ENCODE results near the gene CLTA. TPM values are rescaled to one million over a fixed set of nuclear protein-coding genes. Genes with fewer than 3 reads are reported as not detected.
"Not testable (repeated sequence)": the region's sequence is repeated elsewhere in the genome, so short reads cannot be mapped to it uniquely, and the experiment has no call there.

CLTA gene
- total and polyA plus RNA-seq, 4 donors = 117 to 191 (median 141) TPM

DNA sequence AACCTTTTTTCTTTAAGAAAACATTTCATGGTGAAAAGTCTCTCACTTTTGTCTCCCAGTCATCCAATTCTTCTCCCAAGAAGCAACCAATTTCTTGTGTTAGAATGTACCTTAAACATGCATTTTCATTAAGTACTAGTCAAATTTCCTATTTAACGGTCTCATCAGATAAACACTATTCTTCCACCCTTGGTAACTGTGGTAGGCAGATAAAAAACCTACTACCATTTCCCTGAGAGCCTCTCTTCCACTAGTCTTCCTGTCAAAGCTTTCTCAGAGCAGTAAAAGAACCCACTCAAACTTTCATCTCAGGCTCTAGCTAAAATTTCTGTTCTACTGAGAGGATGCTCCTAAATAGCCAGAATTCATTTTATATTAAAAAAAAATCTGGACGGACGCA lies 56.6 kb downstream of the CLTA start:
- intact Hi-C loops (cut with DNase I) = no loop called here
- Histone ChIP-seq H3K27me3 (ENCODE audit: control insufficient read depth in 1 of 2, insufficient read depth in 2 of 2, low read length in 1 of 2) (no peaks in the 10 kb centered on the region), H3K27ac (ENCODE audit: low read depth in 1 of 2, low read length in 2 of 2) (no peak overlapping the region), H3K4me3 (ENCODE audit: low read length in 2 of 2) (no peak overlapping the region), H3K9me3 (ENCODE audit: control insufficient read depth, low read length) (no peaks in the 10 kb centered on the region), H3K36me3 (ENCODE audit: control insufficient read depth in 1 of 2, insufficient read depth in 2 of 2, low read length in 1 of 2) (peaks cover 0 to 5% of the 10 kb centered on the region in 2 donors), H3K4me1 (ENCODE audit: control insufficient read depth in 1 of 2, insufficient read depth in 2 of 2, low read length in 2 of 2) (peaks cover 0 to 3% of the 10 kb centered on the region in 2 donors)
- DNase-seq = no peak
- WGBS, 2 donors = 89 to 90% methylated on average over 3 of the region's 3 CpGs
- ATAC-seq (ENCODE audit: low FRiP score) = no peak

DNA sequence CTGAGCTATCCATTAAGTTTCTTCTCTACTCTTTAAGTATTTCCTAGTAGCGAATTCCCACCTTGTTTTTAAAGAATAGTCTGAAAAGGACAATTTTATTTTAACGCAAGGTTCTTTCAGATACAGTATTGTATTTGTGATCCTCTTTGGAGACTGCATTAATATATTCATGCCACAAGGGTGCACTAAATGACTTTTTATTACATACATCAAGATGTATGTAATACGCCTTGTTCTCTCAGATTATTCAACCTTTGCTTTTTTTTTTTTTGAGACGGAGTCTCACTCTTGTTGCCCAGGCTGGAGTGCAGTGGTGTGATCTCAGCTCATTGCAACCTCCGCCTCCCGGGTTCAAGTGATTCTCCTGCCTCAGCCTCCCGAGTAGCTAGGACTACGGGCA lies 57.3 kb downstream of the CLTA start:
- DNase-seq; H3K4me1 ChIP-seq (ENCODE audit: control insufficient read depth in 1 of 2, insufficient read depth in 2 of 2, low read length in 2 of 2); H3K9me3 ChIP-seq (ENCODE audit: control insufficient read depth, low read length); H3K4me3 ChIP-seq (ENCODE audit: low read length in 2 of 2); H3K27ac ChIP-seq (ENCODE audit: low read depth in 1 of 2, low read length in 2 of 2); ATAC-seq (ENCODE audit: low FRiP score); H3K36me3 ChIP-seq (ENCODE audit: control insufficient read depth in 1 of 2, insufficient read depth in 2 of 2, low read length in 1 of 2); intact Hi-C loops (cut with DNase I); H3K27me3 ChIP-seq (ENCODE audit: control insufficient read depth in 1 of 2, insufficient read depth in 2 of 2, low read length in 1 of 2): not testable (repeated sequence)
- 67 to 79% methylated on average over 8 of the region's 8 CpGs for WGBS, 2 donors

DNA sequence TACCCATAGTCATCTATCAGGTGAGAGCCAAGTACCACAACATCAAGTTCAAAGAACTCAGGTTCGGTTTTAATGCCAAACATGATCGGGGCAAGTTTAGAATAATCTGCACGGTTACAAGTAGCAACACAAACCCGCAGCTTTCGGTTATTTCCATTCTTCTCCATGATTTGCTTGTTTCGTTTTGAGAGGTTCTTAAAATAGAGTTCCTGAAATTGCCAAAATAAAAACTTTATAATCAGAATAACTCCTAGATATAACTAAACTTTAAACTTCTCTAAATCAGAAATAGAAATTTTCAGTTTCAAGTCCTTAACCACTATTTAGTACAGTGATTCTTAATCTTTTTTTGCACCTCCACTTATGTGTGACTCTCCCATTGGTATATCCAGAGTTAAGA lies 58.5 kb downstream of the CLTA start:
- DNase-seq = no peak
- peaks cover 0 to 5% of the 10 kb centered on the region in 2 donors for H3K36me3 ChIP-seq (ENCODE audit: control insufficient read depth in 1 of 2, insufficient read depth in 2 of 2, low read length in 1 of 2)
- H3K4me3 ChIP-seq (ENCODE audit: low read length in 2 of 2) = no peak overlapping the region
- no peaks in the 10 kb centered on the region for H3K9me3 ChIP-seq (ENCODE audit: control insufficient read depth, low read length)
- no peaks in the 10 kb centered on the region for H3K27me3 ChIP-seq (ENCODE audit: control insufficient read depth in 1 of 2, insufficient read depth in 2 of 2, low read length in 1 of 2)
- intact Hi-C loops (cut with DNase I) = no loop called here
- no peak overlapping the region for H3K27ac ChIP-seq (ENCODE audit: low read depth in 1 of 2, low read length in 2 of 2)
- no peak for ATAC-seq (ENCODE audit: low FRiP score)
- peaks cover 0 to 3% of the 10 kb centered on the region in 2 donors for H3K4me1 ChIP-seq (ENCODE audit: control insufficient read depth in 1 of 2, insufficient read depth in 2 of 2, low read length in 2 of 2)
- WGBS, 2 donors = 4 to 9% methylated on average over 6 of the region's 6 CpGs

DNA sequence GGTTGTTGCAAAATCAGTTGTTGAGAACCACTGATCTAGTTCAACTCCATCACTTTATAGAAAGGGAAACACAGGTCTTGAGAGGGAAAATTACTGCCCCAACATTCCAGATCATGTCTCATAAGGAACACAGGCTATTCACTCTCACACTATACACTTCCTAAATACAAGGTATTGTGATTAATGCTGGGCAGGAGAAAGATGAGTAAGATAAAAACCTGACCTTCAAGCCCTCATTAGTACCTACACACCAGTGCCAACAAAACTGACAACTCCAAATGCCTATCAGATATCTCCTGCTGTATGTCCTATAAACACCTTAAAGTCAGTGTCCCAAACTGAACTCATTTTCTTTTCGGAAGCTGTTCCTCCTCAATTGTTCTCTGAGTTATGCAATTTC lies 59.4 kb downstream of the CLTA start:
- ATAC-seq (ENCODE audit: low FRiP score) (no peak), DNase-seq (no peak)
- Histone ChIP-seq H3K4me1 (ENCODE audit: control insufficient read depth in 1 of 2, insufficient read depth in 2 of 2, low read length in 2 of 2) (peaks cover 0 to 3% of the 10 kb centered on the region in 2 donors), H3K4me3 (ENCODE audit: low read length in 2 of 2) (no peak overlapping the region), H3K27me3 (ENCODE audit: control insufficient read depth in 1 of 2, insufficient read depth in 2 of 2, low read length in 1 of 2) (no peaks in the 10 kb centered on the region), H3K27ac (ENCODE audit: low read depth in 1 of 2, low read length in 2 of 2) (no peak overlapping the region), H3K9me3 (ENCODE audit: control insufficient read depth, low read length) (no peaks in the 10 kb centered on the region), H3K36me3 (ENCODE audit: control insufficient read depth in 1 of 2, insufficient read depth in 2 of 2, low read length in 1 of 2) (peaks cover 0 to 5% of the 10 kb centered on the region in 2 donors)
- intact Hi-C loops (cut with DNase I) = loop anchor here in 1 of 2 donors (5.0 kb wide), 1 partner anchor 77 kb away; no protein-coding TSS in a partner anchor
- WGBS, 2 donors = 78 to 83% methylated on average over 1 of the region's 1 CpG

DNA sequence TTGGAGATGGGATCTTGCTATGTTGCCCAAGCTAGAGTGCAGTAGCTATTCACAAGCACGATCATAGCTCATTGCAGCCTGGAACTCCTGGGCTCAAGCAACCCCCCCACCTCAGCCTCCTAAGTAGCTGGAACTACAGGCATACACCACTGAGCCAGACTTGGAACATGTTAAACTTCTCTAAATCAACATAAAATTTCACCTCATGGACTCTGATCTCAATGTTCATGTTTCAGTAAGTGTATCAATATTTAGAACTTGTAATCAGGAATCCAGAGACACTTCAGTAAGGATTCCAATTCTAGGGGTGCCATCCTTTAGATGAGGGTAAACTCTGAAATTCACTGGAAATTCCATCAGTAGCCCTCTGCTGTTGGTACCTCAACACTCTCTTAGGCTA lies 60.7 kb downstream of the CLTA start:
- Histone ChIP-seq H3K4me1 (ENCODE audit: control insufficient read depth in 1 of 2, insufficient read depth in 2 of 2, low read length in 2 of 2) (peaks cover 0 to 3% of the 10 kb centered on the region in 2 donors), H3K36me3 (ENCODE audit: control insufficient read depth in 1 of 2, insufficient read depth in 2 of 2, low read length in 1 of 2) (no peaks in the 10 kb centered on the region), H3K4me3 (ENCODE audit: low read length in 2 of 2) (no peak overlapping the region), H3K27me3 (ENCODE audit: control insufficient read depth in 1 of 2, insufficient read depth in 2 of 2, low read length in 1 of 2) (no peaks in the 10 kb centered on the region), H3K9me3 (ENCODE audit: control insufficient read depth, low read length) (no peaks in the 10 kb centered on the region), H3K27ac (ENCODE audit: low read depth in 1 of 2, low read length in 2 of 2) (no peak overlapping the region)
- 77 to 85% methylated on average over 1 of the region's 1 CpG for WGBS, 2 donors
- DNase-seq (no peak), ATAC-seq (ENCODE audit: low FRiP score) (no peak)
- intact Hi-C loops (cut with DNase I) = loop anchor here in 1 of 2 donors (5.0 kb wide), 1 partner anchor 76 kb away; no protein-coding TSS in a partner anchor

DNA sequence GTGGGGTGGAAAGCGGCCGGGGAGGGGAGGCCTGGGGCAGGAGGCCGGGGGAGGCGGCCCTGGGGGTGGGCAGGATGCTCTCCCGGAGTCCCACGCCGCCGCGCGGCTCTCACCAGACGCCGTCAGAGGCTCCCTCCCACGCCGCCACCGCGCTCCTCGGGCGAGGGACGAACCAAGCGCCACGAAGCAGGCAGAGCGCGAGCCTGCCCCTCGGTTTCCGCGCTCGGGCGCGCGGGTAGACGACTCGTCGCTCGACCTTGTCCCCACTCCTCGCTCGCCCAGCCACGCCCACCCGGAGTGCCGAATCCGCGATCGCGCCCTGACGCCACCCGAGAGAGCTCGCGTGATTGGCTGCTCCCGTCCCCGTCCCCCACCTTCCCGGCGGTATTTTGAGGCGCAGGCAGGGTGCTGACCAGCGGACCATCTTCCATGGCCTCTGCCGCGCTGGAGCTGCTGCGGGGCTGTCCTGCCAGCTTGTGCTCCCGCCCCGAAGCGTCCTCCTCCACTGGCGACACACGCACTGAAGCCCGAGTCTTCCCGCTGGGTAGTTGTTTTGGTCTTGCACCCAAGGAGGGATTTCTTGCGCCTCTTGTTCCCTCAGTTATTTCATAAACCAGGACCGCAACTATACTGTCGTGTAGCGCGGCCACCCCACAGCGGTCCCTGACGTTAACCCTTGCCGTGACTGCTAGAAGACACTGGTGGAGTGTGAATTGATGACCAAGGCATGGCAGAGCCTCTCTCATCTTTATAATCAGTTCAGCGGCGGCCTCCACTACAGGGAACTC lies 67.7 kb downstream of the CLTA start, which contains the start of gene GNE:
GNE (minus strand) TSS at position 241 of the 788 bp plus-strand sequence. CDS start 9,093 bp downstream, outside the sequence.
- 0 to 1% methylated on average over 43 to 73 of the region's 73 CpGs for WGBS, 2 donors
- intact Hi-C loops (cut with DNase I) = no loop called here
- ATAC-seq (ENCODE audit: low FRiP score) = peak; percentile 100

DNA sequence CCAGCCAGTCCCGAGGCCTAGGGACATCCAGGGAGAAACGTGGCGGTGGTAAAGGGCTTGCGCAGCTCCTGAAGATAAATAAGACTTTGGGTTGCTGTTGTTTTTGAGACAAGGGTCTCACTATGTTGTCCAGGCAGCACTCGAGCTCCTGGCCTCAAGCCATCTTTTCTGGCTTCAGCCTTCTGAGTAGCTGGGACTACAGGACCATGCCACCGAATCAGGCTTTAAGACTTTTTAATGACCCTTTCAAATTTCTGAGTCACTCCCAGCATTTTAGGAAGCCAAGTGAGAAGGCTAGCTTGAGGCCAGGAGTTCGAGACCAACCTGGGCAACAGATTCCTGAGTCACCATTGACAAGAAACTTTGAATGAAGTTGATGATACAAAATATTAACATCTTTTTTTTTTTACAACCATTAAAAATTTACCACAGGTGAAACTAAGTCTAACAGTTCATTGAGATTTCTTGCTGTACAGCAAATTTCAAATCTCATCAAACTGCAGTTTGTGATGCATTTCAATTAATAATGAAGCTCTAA lies 68.3 kb downstream of the CLTA start:
- H3K27ac ChIP-seq (ENCODE audit: low read depth in 1 of 2, low read length in 2 of 2) = peak overlapping the region; percentile 24 to 48
- 31 to 33% methylated on average over 7 of the region's 7 CpGs for WGBS, 2 donors
- no peak for DNase-seq

More for the DNA sequence above, 67.7 kb downstream of the CLTA start, which contains the start of gene GNE:
- H3K27me3 ChIP-seq (ENCODE audit: control insufficient read depth in 1 of 2, insufficient read depth in 2 of 2, low read length in 1 of 2) = no peaks in the 10 kb centered on the region
- no peaks in the 10 kb centered on the region for H3K9me3 ChIP-seq (ENCODE audit: control insufficient read depth, low read length)
- no peaks in the 10 kb centered on the region for H3K36me3 ChIP-seq (ENCODE audit: control insufficient read depth in 1 of 2, insufficient read depth in 2 of 2, low read length in 1 of 2)
- DNase-seq = peak; percentile 99 to 100
- H3K27ac ChIP-seq (ENCODE audit: low read depth in 1 of 2, low read length in 2 of 2) = peak within 1 kb of the TSS; percentile 24 to 85
- peak within 1 kb of the TSS; percentile 49 to 84 for H3K4me3 ChIP-seq (ENCODE audit: low read length in 2 of 2)
- H3K4me1 ChIP-seq (ENCODE audit: control insufficient read depth in 1 of 2, insufficient read depth in 2 of 2, low read length in 2 of 2) = no peaks in the 10 kb centered on the region

More for the DNA sequence above, 68.3 kb downstream of the CLTA start:
- no peak for ATAC-seq (ENCODE audit: low FRiP score)
- no peaks in the 10 kb centered on the region for H3K9me3 ChIP-seq (ENCODE audit: control insufficient read depth, low read length)
- intact Hi-C loops (cut with DNase I) = no loop called here
- H3K36me3 ChIP-seq (ENCODE audit: control insufficient read depth in 1 of 2, insufficient read depth in 2 of 2, low read length in 1 of 2) = no peaks in the 10 kb centered on the region
- no peaks in the 10 kb centered on the region for H3K27me3 ChIP-seq (ENCODE audit: control insufficient read depth in 1 of 2, insufficient read depth in 2 of 2, low read length in 1 of 2)
- no peaks in the 10 kb centered on the region for H3K4me1 ChIP-seq (ENCODE audit: control insufficient read depth in 1 of 2, insufficient read depth in 2 of 2, low read length in 2 of 2)
- H3K4me3 ChIP-seq (ENCODE audit: low read length in 2 of 2) = peak overlapping the region; percentile 49 to 65

Data from aorta (tissue), 5 donors.